Stimulated activated naive CD8-positive, alpha-beta T cell treated with anti-CD3 and anti-CD28 coated beads, Interleukin-15, amount 100 ng/mL, for 72 hours (primary cell): Measurements from ENCODE around the gene NRG3.

Experiments
- ATAC-seq: fragments of 150-1000 bp; cut with Tn5 transposase; 2 replicates; pipeline ENCODE4 v1.10.0; 2021; ENCODE audit warnings: mild to moderate bottlenecking, moderate library complexity
- DNase-seq, 2 donors: peaks; one replicate each; pipeline ENCODE4 v3.0.0; 2021 to 2022
- H3K27ac Mint-ChIP-seq, 2 donors: one replicate each; pipeline ENCODE4 v1.8.0; 2022; ENCODE audit warnings: mild to moderate bottlenecking in 2 of 2, mixed read lengths in 2 of 2, moderate library complexity in 2 of 2
- H3K27me3 Mint-ChIP-seq: one replicate; pipeline ENCODE4 v1.8.0; 2022; ENCODE audit warnings: mixed read lengths
- H3K4me1 Mint-ChIP-seq: one replicate; pipeline ENCODE4 v1.8.0; 2022; ENCODE audit warnings: mild to moderate bottlenecking, mixed read lengths
- H3K4me3 Mint-ChIP-seq, 2 donors: one replicate each; pipeline ENCODE4 v1.8.0; 2022; ENCODE audit warnings: mild to moderate bottlenecking in 2 of 2, mixed read lengths in 2 of 2, moderate library complexity in 1 of 2
- H3K9me3 Mint-ChIP-seq, 2 donors: one replicate each; pipeline ENCODE4 v1.8.0; 2022; ENCODE audit warnings: mixed read lengths in 2 of 2

Gene NRG3

DNA sequence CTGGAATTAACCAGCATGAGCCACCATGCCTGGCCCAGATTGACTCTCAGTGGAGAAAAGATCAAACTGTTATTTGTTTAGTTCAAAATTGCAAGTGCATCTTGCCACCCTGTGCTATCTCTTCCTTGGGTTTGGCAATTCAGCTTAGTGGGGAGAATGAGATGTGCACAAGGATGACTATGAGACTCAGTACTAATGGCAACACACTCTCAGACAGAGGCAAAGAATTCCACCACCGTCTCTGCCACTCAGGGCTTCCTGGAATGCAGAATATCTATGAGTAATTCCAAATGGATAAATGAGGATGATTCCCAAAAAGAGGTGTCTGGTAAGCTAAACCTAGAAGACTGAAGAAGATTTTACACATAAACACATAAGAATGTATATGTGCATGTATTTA, 525.8 kb downstream of the NRG3 start:
- DNase-seq (no peak), ATAC-seq (no peak)
- peaks cover 5 to 18% of the 10 kb centered on the region in 2 donors for H3K9me3 Mint-ChIP-seq
- H3K4me1 Mint-ChIP-seq, result no peaks in the 10 kb centered on the region
- no peaks in the 10 kb centered on the region for H3K27me3 Mint-ChIP-seq
- no peak overlapping the region for H3K4me3 Mint-ChIP-seq
- no peak overlapping the region for H3K27ac Mint-ChIP-seq

DNA sequence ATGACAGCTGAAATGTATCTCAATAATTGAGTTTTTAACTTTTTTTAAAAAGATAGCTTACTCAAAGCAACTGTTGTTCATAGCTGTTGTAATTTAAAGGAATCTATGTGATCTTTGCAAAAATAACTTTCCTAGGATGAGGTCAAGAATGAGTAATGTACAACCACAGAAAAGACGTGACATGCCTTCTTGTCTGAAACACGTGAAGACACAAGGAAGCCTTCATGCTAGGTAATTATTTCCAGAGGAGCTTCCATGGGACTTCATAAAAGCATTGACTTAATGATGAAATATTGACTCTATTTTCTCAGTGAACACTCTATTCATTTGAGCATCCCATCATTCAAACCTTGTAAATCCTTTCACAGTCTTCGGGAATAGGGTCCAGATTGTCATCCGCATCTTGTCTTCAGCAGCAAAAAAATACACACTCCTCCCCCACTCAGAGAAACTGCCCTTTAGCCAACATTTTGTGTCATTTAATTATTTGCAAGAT, 528.0 kb downstream of the NRG3 start:
- ATAC-seq, result no peak
- no peak for DNase-seq
- Mint-ChIP-seq H3K27me3 (no peaks in the 10 kb centered on the region), H3K9me3 (peaks cover 5 to 8% of the 10 kb centered on the region in 2 donors), H3K4me3 (no peak overlapping the region), H3K4me1 (no peaks in the 10 kb centered on the region), H3K27ac (no peak overlapping the region)

DNA sequence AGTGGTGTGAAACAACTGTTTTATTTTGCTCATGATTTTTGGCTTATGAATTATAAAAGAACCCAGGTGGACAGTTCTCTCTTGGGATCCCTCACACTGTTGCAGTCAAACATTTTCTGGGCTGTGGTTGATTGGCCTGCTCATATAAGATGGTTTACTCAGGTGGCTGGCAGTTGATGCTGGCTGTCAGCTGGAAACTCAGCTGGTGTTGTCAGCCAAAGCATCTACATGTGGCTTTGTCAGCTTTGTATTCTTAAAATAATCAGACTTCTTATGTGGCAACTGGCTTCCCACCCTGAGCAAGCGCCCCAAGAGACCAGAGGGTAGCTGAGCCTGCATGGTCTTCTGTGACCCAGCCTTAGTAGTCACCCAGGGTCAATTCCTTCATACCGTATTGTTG, 534.7 kb downstream of the NRG3 start:
- peaks cover 0 to 15% of the 10 kb centered on the region in 2 donors for H3K9me3 Mint-ChIP-seq
- no peaks in the 10 kb centered on the region for H3K27me3 Mint-ChIP-seq

DNA sequence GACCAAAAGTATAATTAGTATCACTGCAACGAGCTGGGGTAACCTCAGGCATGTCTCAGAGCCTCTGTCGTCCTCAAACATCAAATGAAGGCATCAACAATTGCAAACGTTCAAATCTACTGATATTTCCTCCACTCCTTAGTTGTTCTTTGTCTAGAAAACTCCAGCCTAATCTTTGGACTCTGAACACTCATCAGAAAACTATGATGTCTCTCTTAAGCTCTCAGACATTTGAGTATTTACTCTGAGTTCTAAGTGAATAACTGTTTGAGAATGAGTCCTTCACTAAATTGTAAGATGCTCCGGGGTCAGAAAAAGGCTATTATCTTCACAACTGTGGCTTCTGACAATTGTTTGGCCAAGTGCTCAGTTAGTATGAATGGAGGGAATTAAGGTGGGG, 536.4 kb downstream of the NRG3 start:
- DNase-seq (no peak), ATAC-seq (no peak)
- Mint-ChIP-seq H3K27ac (no peak overlapping the region), H3K4me3 (no peak overlapping the region), H3K27me3 (no peaks in the 10 kb centered on the region), H3K9me3 (peaks cover 0 to 7% of the 10 kb centered on the region in 2 donors), H3K4me1 (no peaks in the 10 kb centered on the region)

More for the DNA sequence above, 534.7 kb downstream of the NRG3 start:
- DNase-seq, result no peak
- Mint-ChIP-seq H3K4me1 (no peaks in the 10 kb centered on the region), H3K4me3 (no peak overlapping the region), H3K27ac (no peak overlapping the region)
- ATAC-seq, result no peak

DNA sequence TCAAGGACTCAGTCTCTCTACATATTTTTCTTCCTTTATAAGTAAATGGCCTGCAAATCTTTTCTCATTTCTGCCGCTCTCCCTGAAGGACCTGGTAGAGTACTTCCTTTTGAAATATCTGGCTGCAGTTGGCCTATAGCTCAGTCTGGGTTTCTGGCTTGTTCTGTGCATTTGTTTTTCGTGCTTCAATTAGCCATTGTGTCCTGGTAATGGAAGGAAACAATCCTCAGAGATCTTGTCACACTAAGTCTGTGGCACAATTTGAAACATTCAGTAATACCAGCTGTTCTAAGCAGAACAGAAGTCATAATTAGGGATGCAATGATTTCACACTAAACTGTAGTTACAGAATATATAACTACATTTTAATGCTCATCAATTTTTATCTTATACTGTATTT, 545.0 kb downstream of the NRG3 start:
- Mint-ChIP-seq H3K27me3 (no peaks in the 10 kb centered on the region), H3K4me1 (no peaks in the 10 kb centered on the region), H3K27ac (no peak overlapping the region), H3K9me3 (peaks cover 0 to 8% of the 10 kb centered on the region in 2 donors), H3K4me3 (no peak overlapping the region)
- ATAC-seq (no peak), DNase-seq (no peak)

DNA sequence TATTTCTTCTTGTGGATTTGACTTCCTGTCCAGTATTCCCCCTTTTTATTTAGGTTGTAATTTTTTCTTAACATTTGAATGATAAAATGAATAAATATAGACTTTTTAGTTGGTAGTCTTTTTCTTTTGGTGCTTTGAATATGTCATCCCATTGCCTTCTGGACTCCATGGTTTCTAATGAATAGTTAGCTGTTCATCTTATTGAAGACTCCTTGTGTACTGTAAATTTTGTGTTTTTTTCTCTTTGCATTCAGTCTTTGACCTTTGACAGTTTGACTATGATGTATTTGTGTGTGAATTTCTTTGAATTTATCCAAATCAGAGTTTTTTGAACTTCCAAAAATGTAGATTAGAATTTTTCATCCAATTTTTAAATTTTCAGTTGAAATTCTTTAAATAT, 554.3 kb downstream of the NRG3 start:
- Mint-ChIP-seq H3K27me3 (no peaks in the 10 kb centered on the region), H3K27ac (no peak overlapping the region), H3K4me1 (no peaks in the 10 kb centered on the region), H3K9me3 (peaks cover 8 to 18% of the 10 kb centered on the region in 2 donors), H3K4me3 (no peak overlapping the region)
- DNase-seq (no peak), ATAC-seq (no peak)

DNA sequence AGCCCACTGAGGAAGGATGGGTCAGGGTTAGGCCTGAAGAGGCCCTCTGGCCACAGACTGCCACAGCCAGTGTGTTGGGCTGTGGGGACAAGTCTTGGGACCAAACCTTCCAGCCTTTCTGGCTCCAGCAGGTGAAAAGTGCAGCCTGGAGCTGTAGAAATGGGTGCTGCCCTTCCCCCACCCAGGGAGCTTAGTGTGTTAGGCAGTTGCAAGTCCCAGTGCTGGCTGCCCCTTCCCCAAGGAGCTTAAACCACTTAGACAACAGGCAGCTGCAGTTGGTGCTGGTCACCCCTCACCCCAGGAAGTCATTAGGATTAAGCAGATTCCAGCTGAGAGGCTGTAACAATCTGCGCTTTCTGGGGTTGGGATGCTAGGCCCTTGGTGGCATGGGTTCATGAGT, 563.3 kb downstream of the NRG3 start:
- H3K4me3 Mint-ChIP-seq, result no peak overlapping the region
- ATAC-seq (no peak), DNase-seq (no peak)
- H3K27me3 Mint-ChIP-seq, result no peaks in the 10 kb centered on the region
- H3K4me1 Mint-ChIP-seq, result no peaks in the 10 kb centered on the region
- no peak overlapping the region for H3K27ac Mint-ChIP-seq
- H3K9me3 Mint-ChIP-seq, result peaks cover 0 to 7% of the 10 kb centered on the region in 2 donors

DNA sequence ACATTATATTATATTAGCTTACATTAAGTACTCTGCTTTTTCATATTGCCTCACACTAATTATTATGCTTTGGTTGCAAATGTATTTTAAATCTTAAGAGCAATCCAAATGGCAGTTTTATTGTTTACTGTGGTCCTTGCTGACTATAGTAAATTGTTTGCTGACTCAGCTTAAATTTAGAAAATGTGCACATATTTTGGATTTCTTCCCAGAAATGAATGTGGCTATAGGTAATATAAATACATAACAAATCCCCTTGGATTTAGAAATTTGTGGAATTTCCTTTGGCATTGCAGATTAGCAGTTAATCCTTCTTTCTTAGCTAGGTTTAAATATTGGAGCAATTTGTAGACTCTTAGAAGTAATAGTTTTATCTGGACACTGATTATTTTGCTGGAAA, 565.8 kb downstream of the NRG3 start:
- Mint-ChIP-seq H3K9me3 (peaks cover 0 to 7% of the 10 kb centered on the region in 2 donors), H3K4me1 (no peaks in the 10 kb centered on the region), H3K27ac (no peak overlapping the region), H3K27me3 (no peaks in the 10 kb centered on the region), H3K4me3 (no peak overlapping the region)
- DNase-seq (no peak), ATAC-seq (no peak)

DNA sequence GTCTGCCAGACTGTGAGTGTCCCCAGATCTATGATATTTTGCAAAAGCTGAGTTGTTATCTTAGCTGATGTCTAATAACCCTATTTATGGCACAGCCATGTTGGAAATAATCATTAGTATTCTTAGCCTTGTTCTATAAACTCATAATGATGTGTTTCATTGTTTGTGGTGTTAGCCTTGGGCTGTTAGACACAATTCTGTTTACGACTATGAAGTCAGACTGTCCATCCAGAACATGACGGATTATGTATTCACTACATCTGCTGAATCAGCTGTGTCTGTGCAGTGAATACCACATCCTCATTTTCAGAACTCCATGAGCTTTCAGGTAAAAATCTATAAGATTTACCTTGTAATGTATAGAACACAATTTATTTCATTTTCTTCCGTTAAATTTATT, 577.1 kb downstream of the NRG3 start:
- no peak overlapping the region for H3K4me3 Mint-ChIP-seq
- H3K27ac Mint-ChIP-seq, result no peak overlapping the region
- H3K27me3 Mint-ChIP-seq, result no peaks in the 10 kb centered on the region
- H3K9me3 Mint-ChIP-seq, result no peaks in the 10 kb centered on the region
- DNase-seq (no peak), ATAC-seq (no peak)
- H3K4me1 Mint-ChIP-seq, result no peaks in the 10 kb centered on the region

DNA sequence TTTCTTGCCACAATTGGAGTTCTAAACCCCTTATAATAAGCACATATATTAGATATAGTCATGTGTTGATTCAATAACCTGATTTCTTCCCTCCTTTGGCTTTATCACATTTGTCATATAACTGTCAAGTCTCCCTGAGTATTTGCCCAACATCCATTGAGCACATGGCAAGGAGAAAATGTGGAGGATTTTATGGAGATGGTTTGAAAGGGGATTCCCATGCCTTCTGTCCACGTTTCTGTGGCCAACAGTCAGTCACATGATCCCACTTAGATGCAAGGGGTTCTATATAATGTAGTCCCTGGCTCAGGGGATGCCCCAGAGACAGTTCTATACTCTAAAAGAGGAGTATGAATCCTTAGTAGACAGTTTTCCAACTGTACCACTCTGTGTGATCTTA, 577.7 kb downstream of the NRG3 start:
- Mint-ChIP-seq H3K4me3 (no peak overlapping the region), H3K4me1 (no peaks in the 10 kb centered on the region), H3K27me3 (no peaks in the 10 kb centered on the region), H3K27ac (no peak overlapping the region), H3K9me3 (peaks cover 0 to 3% of the 10 kb centered on the region in 2 donors)
- DNase-seq, result no peak
- ATAC-seq, result no peak

DNA sequence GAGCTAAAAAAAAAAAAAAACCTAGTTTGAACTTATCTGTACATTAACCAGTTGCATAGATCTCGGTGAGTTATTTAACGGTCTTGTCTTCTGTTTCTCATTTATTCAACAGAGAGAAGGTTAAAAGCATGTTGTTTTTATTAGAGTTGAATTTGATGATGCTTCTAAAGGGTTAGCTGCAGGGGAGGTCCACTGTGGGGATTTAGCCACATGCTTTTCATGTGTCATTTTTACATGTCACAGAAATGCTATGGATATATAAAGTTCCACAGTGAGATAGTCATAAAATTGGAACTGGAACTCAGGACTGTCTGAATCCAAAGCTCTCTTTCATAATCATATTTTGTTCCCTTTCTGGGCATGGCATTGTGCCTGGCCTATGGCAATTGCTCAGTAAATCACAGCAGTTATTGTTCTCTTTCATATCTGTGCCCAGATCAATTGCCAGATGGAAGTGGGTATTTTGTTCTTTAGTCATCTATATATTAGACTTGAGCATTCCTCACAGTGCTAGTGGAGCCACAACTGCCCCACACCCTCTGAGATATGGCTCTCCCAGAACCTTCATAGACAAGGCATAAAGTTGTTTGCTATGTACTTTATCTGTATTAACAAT, 578.8 kb downstream of the NRG3 start:
- H3K27me3 Mint-ChIP-seq, result no peaks in the 10 kb centered on the region

DNA sequence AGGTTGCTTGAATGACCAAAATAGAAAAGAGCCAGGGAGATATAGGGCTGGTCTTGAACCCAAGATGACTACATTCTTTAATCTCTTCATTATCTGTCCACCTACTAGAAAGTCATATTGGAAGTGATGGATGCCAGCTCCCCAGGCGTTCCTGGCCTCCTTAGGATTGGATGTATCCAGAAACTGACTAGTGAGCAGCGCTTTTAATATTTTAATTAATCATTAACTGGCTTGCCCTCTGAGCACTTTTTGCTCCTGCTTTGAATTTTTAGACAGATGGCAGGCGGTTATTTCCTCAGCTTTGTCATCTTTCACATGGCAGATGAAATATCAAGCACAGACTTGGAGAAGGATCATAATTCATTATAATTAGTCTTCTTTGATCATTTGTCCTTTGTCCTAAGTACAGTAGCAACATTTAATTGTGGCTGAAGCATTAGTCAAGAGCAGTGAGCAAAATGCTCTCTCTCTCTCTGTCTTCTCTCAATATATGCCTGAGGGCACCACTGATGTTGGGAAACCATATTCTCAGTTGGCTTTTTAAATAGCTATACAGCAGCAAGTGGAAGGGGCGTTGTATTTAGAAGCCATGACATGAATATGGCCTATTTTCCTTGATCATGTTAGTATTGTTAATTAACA, 588.0 kb downstream of the NRG3 start:
- Mint-ChIP-seq H3K9me3 (peaks cover 14 to 17% of the 10 kb centered on the region in 2 donors), H3K27ac (no peak overlapping the region), H3K4me3 (no peak overlapping the region), H3K27me3 (no peaks in the 10 kb centered on the region), H3K4me1 (no peaks in the 10 kb centered on the region)
- DNase-seq (no peak), ATAC-seq (no peak)

More for the DNA sequence above, 578.8 kb downstream of the NRG3 start:
- no peak for DNase-seq
- H3K4me3 Mint-ChIP-seq, result no peak overlapping the region
- no peaks in the 10 kb centered on the region for H3K4me1 Mint-ChIP-seq
- ATAC-seq, result no peak
- no peak overlapping the region for H3K27ac Mint-ChIP-seq
- peaks cover 0 to 8% of the 10 kb centered on the region in 2 donors for H3K9me3 Mint-ChIP-seq

DNA sequence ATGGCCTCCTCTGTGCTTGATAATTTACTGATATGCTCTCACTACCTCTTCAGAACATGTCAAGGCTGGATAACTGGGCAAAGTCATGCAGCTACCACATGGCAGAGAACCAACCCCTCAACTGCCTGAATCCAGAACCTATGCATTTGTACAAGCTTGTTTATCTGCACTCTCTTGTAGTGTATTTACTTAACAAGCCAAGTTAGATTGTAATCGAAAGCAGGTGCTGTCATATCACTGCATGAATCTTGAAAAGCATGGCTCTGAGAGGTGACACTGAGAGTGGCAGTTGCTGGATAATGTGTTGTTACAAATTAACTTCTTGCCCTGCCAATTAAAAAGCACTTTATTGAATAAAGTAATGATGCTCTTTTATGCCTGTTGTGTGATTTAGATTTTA, 588.6 kb downstream of the NRG3 start:
- peaks cover 14 to 16% of the 10 kb centered on the region in 2 donors for H3K9me3 Mint-ChIP-seq
- no peak for DNase-seq
- no peak for ATAC-seq
- H3K4me1 Mint-ChIP-seq, result no peaks in the 10 kb centered on the region
- H3K27ac Mint-ChIP-seq, result no peak overlapping the region
- H3K27me3 Mint-ChIP-seq, result no peaks in the 10 kb centered on the region
- H3K4me3 Mint-ChIP-seq, result no peak overlapping the region

DNA sequence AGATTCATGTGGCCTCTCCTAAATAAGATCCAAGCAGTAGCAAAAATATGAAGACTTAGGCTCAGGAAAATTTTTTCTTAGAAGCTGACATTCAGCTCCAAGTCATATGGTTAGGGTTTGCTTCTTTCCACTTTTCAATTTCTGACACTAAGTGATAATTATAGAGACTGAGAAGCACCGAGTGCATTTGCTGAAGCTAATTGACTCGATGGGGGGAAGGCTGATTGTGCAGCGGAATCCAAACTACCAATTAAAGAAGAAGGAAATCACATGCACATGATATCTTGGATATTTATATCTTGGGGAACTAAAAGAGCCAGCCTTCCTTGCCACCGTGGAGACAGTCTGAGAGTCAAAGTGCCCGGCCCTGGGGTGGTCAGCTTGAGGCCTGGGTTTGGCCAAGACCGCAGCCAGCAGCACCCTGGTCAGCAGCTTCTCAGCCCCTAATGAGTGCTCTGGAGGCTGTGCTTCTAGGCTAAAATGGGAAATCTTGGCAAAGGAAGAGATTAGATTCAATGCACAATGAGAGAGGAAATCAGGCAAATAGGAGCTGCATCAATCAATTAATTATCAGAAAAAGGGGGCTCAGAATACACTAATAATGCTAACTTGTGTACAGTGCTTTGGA, 589.3 kb downstream of the NRG3 start:
- Mint-ChIP-seq H3K27ac (no peak overlapping the region), H3K4me1 (no peaks in the 10 kb centered on the region), H3K9me3 (peaks cover 14 to 16% of the 10 kb centered on the region in 2 donors), H3K27me3 (no peaks in the 10 kb centered on the region), H3K4me3 (no peak overlapping the region)
- ATAC-seq (no peak), DNase-seq (no peak)

DNA sequence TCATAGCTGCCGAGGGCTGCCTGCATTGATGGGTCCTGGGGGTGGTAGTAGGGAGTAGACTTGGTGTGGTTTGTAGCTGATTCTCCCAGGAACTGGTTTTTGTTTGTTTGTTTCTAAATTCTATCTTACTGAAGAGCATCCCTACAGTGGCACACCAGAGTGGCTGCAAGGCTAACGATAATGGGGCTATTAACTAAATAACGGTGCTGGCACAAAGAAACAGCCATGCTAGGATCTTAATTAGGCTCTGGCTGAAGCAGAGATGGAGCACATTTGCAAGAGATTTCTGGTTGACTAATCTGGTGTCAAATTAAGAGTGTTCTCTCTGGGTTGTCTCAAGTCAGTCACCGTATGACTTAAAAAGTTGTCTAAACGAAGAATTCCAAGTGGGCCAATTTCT, 590.0 kb downstream of the NRG3 start:
- H3K4me3 Mint-ChIP-seq, result no peak overlapping the region
- DNase-seq (no peak), ATAC-seq (no peak)
- H3K4me1 Mint-ChIP-seq, result no peaks in the 10 kb centered on the region
- H3K27ac Mint-ChIP-seq, result no peak overlapping the region
- peaks cover 14 to 16% of the 10 kb centered on the region in 2 donors for H3K9me3 Mint-ChIP-seq
- H3K27me3 Mint-ChIP-seq, result no peaks in the 10 kb centered on the region

DNA sequence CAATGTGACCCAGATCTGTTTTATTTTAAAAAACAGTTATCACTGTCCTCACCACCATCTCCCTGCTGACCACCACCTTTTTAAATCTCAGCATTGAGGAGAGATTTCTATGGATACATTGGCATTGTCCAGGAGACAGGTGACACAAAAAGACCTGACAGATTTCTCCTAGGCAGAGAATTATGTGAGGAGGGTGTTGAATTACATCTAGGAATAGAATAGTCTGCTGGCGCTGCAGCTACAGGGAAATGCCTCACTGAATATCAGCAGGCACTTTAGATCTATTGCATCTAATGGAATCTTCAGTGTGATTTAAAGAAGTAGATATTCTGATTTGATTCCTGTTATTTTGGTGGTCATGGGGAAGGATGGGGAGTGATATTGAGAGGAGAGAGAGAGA, 593.5 kb downstream of the NRG3 start:
- H3K27me3 Mint-ChIP-seq, result no peaks in the 10 kb centered on the region
- H3K4me1 Mint-ChIP-seq, result no peaks in the 10 kb centered on the region
- ATAC-seq, result no peak

More for the DNA sequence above, 593.5 kb downstream of the NRG3 start:
- H3K27ac Mint-ChIP-seq, result no peak overlapping the region
- DNase-seq, result no peak
- peaks cover 0 to 11% of the 10 kb centered on the region in 2 donors for H3K9me3 Mint-ChIP-seq
- H3K4me3 Mint-ChIP-seq, result no peak overlapping the region
